ENCODE measurements around the gene ASB2.

The ASB2 gene

GRCh38 chr14:93978735-93979134 is 2.4 kb upstream of the ASB2 start:
- no peak for DNase-seq (ENCODE audit: low read depth in 2 of 2)

DNA sequence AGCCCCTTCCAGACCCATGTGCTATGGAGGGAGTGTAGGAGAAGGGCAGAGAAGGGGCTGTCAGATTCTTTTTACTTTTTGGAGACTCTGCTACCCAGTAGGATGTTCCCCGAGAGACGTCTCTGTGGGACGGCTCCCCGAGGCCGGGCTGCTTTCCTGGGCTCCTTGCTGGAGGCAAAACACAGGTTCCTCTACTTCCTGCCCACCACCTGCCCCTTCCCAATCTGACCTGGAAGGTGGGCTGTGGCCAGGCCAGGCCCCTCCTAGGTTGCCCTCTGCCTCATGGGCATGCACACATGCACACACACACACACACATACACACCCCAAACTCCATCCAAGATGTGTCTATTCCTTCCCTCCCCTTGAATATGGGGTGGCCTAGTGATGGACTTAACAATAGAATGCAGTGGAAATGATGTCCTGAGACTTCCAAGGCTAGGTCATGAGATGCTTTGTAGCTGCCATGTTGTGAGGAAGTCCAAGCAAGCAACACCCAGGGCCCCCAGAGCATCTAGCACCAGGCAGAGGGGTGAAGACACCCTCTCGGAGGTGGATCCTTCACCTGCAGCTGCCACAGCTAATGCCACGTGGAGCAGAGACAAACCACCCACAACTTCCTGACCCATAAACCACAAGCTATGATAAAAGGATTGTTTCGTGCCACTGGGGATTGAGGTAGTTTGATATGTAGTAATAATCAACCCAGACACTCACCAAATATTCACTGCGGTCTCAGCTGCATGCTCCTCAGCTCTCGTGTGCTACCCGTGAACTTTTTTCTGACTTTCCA is 1.6 kb upstream of the ASB2 start:
- DNase-seq (ENCODE audit: low read depth in 2 of 2) = peak in 1 of 2 donors; percentile 24

DNA sequence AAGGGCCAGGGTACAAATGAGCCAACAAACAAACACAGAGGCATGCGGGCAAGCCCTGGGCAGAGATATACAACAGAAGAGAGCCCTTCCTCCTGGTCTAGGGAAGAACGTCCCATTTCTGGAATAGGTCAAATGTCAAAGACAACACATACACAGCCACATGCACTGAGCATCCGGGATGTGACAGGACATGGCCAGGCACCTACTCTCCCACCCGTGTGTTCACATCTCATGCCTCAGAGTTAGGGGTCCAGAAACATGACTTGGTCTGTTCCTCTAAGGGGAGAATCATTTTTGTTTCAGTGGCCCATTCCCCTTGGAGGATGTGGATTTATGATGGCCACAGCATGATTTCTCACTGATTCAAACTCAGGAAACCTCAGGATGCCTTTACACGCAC is 801 bp upstream of the ASB2 start:
- no peak for DNase-seq (ENCODE audit: low read depth in 2 of 2)

- no peak for DNase-seq (ENCODE audit: low read depth in 2 of 2)
Measured at GRCh38 chr14:93975791-93976476, 436 bp downstream of the ASB2 start.

DNA sequence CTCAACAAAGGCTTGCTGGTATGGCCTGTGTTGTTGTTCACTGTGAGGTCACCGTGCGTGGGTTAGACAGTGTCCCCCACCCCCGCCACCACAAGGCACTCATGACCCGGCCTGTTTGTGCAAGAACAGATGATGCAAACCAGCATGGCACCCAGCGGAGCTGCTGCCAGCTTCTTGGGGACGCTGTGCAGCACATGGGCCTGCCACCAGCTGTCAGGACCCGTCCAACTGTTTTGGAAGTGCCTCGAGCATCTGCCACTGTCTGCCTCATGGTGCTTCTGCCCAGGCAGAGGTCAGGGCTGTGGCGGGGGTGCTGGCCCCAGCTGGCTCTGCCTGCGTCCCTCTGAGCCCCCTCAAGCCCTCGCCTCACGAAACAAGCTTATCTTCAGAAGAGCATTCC is 1.5 kb downstream of the ASB2 start:
- no peak for DNase-seq (ENCODE audit: low read depth in 2 of 2)

DNA sequence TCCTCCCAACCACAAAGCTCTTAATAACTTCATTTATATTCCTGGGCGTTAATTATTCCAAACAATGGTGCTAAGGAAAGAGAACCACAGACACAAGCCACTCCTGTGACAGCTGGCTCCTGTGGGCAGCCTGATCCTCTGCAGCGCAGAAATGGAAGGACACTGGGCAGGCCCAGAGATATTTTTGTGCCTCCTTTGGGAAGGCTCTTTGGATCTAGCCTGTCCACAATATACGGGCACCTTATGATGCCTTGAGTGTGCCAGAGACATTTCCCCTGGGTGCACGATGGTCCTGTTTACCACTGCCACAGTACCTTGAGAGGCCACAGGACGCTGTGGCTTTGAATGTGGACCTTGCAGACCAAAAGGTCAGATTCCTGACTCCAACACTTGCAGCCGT is 2.1 kb downstream of the ASB2 start:
- DNase-seq (ENCODE audit: low read depth in 2 of 2) = no peak

DNA sequence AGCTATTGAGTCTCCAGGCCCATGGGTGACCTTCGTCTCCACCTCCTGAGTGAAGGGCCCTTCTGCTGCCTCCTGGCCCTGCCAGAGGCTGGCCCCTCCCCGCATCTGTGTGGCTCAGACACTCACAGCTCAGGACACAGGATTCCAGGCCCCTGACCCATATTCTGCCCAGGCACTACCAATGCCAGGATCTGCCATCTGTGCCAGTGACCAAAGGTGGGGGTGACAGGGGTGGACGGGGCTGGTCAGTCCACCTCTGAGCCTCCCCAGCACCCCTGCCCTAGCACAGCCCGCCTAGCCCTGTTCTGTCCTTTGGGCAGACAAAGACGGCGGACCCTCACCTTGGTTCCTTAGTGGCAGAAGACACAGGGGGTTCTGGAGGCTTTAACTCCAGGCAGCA is 2.8 kb downstream of the ASB2 start:
- no peak for DNase-seq (ENCODE audit: low read depth in 2 of 2)

DNA sequence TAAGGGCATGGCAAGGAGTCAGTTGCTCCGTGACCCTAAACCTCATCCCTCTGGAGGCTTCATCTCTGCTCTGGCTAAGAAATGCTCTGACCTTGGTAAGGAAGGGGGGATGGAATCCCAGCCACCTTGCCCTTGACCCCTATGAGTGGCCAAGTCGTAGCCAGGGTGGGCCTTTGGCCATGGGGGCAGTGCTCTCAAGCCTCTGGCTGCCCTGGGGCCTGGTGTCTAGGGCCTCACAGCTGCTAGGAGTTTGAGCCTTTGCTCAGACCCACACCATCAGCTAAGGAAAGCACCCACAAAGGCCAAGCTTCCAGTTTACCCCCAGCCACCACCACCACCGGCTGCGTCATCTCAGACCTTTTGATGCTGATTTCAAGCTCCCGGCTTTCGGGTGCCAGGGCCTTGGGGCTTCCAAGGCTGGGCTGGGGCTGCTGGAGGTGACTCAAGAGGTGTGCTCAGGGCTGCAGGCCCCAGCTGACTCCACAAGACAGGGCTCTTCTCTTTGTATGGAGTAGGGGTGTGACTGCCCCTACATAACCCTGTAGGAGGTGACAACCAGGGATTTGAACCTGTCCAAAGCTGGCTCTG is 3.7 kb downstream of the ASB2 start:
- no peak for DNase-seq (ENCODE audit: low read depth in 2 of 2)

DNA sequence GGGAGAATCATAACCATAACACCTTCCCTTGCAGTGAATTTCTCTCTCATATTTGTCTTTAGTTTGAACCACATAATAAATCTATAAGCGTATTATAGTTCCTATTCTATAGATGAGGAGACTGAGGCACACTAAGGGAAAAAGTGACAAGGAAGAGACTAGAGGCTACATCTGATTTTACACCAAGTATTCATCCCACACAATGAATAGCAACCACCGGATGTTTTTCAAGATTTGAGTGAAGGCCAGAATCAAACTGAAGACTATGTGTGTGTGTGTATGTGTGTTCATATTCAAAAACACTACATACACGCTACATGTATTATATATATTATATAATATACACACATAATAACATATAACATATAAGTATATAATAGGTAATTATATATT is 4.7 kb downstream of the ASB2 start:
- DNase-seq (ENCODE audit: low read depth in 2 of 2) = no peak

DNA sequence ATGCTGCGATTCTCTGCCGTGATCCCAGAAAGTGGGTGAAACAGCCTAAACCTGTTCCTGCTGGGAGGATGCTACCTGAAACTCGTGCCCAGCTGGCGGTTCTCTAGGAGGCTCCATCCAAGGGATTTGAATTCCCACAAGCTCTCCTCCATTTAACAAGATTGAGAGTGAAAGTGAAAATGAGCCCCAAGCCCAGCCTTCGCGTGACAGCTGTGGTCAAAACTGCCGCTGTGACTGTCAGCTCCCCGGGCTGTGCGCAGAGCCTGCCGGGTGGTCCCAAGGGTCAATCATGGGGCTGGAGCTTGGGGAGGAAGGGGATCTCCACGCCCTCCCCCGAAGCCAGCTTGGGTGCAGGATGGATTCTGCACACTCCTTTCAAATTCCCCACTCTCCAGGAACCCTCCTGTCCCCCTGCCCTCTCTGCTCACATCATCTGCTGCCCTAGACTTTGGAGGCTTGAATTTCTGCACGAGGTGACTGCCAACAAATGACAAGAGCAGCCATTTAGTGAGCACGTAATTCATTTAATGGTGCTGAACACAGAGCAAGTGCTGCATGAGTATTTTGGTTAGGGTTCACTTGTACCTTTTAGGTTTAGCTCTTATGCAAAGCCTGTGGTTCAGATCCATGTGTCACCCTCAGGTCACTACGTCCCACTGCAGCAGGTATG is 5.3 kb downstream of the ASB2 start:
- no peak for DNase-seq (ENCODE audit: low read depth in 2 of 2)

- DNase-seq (ENCODE audit: low read depth in 2 of 2) = peak; percentile 47 to 49
Measured at GRCh38 chr14:93970585-93970964, 5.8 kb downstream of the ASB2 start.

DNA sequence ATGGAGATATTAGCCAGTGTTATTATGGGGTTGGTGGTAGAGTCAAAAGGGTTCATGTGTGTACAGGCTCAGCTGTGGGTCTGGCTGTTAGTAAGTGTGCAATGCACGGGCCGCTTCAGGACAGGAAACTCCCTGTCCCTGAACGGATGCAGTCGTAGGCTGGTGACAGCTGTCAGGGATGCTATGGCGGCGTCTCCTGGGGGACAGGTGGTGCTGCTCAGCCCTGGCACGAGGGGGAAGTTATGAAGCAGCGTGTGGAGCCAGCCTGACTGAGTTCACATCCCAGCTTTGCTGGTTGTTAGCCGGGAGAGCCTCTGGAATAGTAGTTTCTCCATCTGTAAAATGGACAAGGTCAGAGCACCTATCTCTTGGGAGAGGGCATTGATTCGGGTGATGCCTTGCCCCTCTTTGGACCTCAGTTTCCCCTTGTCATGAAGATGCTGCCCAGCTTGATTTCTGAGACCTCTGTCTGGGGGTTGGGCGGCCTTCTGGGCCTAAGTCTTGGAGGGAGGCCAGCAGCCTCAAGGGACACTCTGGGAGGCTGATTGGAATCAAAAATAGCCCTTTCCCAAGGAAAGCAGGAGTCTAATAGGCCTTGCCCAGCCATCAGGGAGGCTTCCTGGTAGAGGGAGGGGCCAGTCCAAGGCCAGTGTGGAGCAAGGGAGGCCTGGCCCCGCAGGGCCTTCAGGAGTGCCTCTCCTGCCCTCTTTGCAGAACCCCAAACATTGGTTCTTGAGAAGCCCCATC is 7.1 kb downstream of the ASB2 start:
- DNase-seq (ENCODE audit: low read depth in 2 of 2) = no peak

GRCh38 chr14:93967637-93968250 is 8.6 kb downstream of the ASB2 start:
- DNase-seq (ENCODE audit: low read depth in 2 of 2) = no peak

GRCh38 chr14:93965946-93966474 is 10.4 kb downstream of the ASB2 start:
- DNase-seq (ENCODE audit: low read depth in 2 of 2) = no peak

DNA sequence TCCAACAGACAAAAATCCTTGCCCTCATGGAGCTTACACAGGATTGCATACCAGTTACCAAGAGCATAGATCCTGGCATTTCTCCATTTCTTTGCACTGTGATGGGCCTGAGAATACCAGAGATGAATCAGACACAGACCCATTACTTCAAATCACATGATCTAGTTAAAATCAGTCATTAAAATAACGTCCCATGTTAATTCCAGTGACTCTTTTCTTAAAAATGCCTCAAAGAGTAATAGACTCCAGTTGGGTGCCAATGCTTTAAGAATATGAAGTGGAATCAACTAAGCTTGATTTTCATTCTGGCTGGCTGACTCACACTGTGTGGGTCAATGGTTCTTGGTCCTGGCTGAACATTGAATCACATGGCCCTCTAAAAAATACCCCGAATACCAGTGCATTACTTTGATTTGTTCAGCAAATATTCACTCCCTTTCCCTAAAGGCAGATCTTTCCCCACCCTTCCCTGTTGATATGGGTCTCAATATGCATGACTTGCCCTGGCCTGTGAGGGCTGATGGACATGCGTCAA is 11.0 kb downstream of the ASB2 start:
- DNase-seq (ENCODE audit: low read depth in 2 of 2) = no peak

DNA sequence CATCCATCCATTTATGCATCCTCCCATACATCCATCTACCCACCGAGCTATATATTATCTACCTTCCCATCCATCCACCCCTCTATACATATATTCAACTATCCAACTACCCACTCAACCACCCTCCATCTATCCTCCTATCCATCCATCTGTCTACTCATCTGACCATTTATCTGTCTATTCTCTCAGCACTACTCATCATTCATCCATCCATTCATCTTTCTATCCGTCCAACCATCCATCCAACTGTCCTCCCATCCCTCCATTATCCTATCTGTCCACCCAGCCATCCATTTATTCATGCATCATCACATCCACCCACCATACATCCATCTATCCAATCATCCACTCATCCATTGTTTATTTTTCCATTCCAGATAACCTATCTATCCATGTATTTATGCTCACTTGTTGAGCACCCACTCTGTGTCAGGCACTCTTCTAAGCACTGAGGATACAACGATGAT is 11.5 kb downstream of the ASB2 start:
- no peak for DNase-seq (ENCODE audit: low read depth in 2 of 2)

DNA sequence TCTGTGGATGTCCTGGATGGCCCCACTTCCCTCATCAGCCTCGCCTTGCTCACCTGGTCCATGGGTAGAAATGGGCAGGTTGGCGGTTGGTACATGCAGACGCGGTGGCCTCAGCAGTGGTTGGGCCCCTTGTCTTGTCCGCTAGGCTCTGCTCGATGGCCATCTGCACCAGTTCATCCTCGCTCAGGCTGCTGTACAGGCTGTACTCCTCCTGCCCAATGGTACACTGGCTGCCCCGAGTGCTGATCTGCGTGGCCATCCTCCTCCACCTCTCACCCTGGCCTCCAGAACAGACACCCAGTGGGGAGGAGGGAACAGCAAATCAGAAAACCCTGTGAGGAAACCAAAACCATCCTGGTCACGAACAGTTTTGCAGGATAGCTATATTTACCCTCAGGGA is 12.1 kb downstream of the ASB2 start:
- DNase-seq (ENCODE audit: low read depth in 2 of 2) = no peak

- no peak for DNase-seq (ENCODE audit: low read depth in 2 of 2)
Measured at GRCh38 chr14:93963692-93964091, 12.7 kb downstream of the ASB2 start.

GRCh38 chr14:93962701-93963601 is 13.4 kb downstream of the ASB2 start:
- peak; percentile 19 to 20 for DNase-seq (ENCODE audit: low read depth in 2 of 2)

DNA sequence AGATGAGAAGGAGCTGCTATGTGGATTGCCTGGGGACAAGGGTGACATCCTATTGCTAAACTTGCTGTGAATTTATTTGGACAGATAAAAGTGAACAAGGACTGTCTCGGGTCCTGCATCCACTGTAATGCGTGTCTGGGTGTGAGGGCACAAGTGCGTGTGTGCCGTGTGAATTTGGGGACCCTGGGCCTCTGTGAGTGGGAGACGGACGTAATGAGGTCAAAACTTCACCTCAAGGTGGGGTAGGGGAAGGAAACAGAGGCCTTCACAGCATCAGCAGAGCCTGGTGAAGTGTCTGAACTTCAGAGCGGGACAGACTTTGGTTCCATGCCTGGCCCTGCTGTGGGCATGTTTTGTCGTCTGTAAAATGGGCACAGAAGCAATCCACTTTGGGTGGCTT is 14.8 kb downstream of the ASB2 start:
- DNase-seq (ENCODE audit: low read depth in 2 of 2) = no peak
